OCI-LY7 (cell line): ENCODE measurements around the gene HSF2BP.

Experiments used
- CTCF ChIP-seq: fragments of 200-600 bp; sonication (generic); conservative IDR thresholded peaks from 2 replicates; pipeline ENCODE4 v1.5.1; 2014; ENCODE audit warnings: mild to moderate bottlenecking, antibody characterized with exemption, low read length, moderate library complexity, mixed read lengths
- EZH2phosphoT487 ChIP-seq: fragments of 200-600 bp; sonication (generic); IDR thresholded peaks from 2 replicates; pipeline ENCODE4 v1.6.1; 2018; ENCODE audit warnings: low read depth, borderline replicate concordance, mild to moderate bottlenecking, mixed run types, antibody characterized with exemption, low read length, moderate library complexity, mixed read lengths

GRCh38 chr21:43646550-43647260, 12.6 kb downstream of the HSF2BP start:
- TF ChIP-seq CTCF (peak; percentile 100), EZH2phosphoT487 (no peak)
